GM19238 (cell line): ENCODE measurements around the gene ATP1A4.

Experiments used
- DNase-seq: peaks from one replicate; pipeline ENCODE4 v3.0.0; 2011; ENCODE audit warnings: low spot score; ENCODE audit not compliant: insufficient read length

ATP1A4 gene

GRCh38 chr1:160206036-160206389 is 54.6 kb downstream of the ATP1A4 start:
- peak; percentile 47 for DNase-seq

GRCh38 chr1:160206421-160207117 is 55.2 kb downstream of the ATP1A4 start:
- DNase-seq: no peak

GRCh38 chr1:160207118-160207650 is 55.8 kb downstream of the ATP1A4 start:
- DNase-seq: no peak

GRCh38 chr1:160207771-160208556 is 56.6 kb downstream of the ATP1A4 start:
- no peak for DNase-seq

GRCh38 chr1:160208557-160209320 is 57.3 kb downstream of the ATP1A4 start:
- no peak for DNase-seq

GRCh38 chr1:160209321-160210046 is 58.1 kb downstream of the ATP1A4 start:
- DNase-seq: no peak

GRCh38 chr1:160210561-160210960 is 59.2 kb downstream of the ATP1A4 start:
- no peak for DNase-seq

- no peak for DNase-seq
Observed at GRCh38 chr1:160211046-160211790, 59.8 kb downstream of the ATP1A4 start.

- no peak for DNase-seq
Observed at GRCh38 chr1:160214481-160215140, 63.2 kb downstream of the ATP1A4 start.

GRCh38 chr1:160216301-160216700 is 64.9 kb downstream of the ATP1A4 start:
- DNase-seq: no peak

- no peak for DNase-seq
Observed at GRCh38 chr1:160217481-160218051, 66.2 kb downstream of the ATP1A4 start.

GRCh38 chr1:160219062-160219929 is 67.9 kb downstream of the ATP1A4 start:
- no peak for DNase-seq

GRCh38 chr1:160220301-160220700 is 68.9 kb downstream of the ATP1A4 start:
- no peak for DNase-seq

- DNase-seq: no peak
Observed at GRCh38 chr1:160221089-160221488, 69.7 kb downstream of the ATP1A4 start.

- no peak for DNase-seq
Observed at GRCh38 chr1:160222546-160222945, 71.1 kb downstream of the ATP1A4 start.

GRCh38 chr1:160224606-160225005 is 73.2 kb downstream of the ATP1A4 start:
- DNase-seq: no peak

GRCh38 chr1:160225345-160225744 is 73.9 kb downstream of the ATP1A4 start:
- no peak for DNase-seq

GRCh38 chr1:160226623-160227022 is 75.2 kb downstream of the ATP1A4 start:
- DNase-seq: no peak

- DNase-seq: no peak
Observed at GRCh38 chr1:160227034-160227433, 75.6 kb downstream of the ATP1A4 start.
